ENCODE data around the gene ATXN1.

- TF ChIP-seq ZSCAN16 (tag by site-specific recombination; IDR thresholded peaks at IDR 0.05), result no peak
- no peak for TF ChIP-seq GLI4 (tag by site-specific recombination; IDR thresholded peaks at IDR 0.05)
- no peak for TF ChIP-seq SP3 (tag by site-specific recombination; IDR thresholded peaks at IDR 0.05)
- no peak for TF ChIP-seq CTCF (tag by site-specific recombination; IDR thresholded peaks at IDR 0.05)
- TF ChIP-seq ZIC2 (tag by site-specific recombination; IDR thresholded peaks at IDR 0.05), result no peak
- no peak for TF ChIP-seq ZNF600 (tag by site-specific recombination; IDR thresholded peaks at IDR 0.05)
- TF ChIP-seq SP7 (tag by site-specific recombination; IDR thresholded peaks at IDR 0.05), result no peak
- TF ChIP-seq ZNF24 (tag by site-specific recombination; IDR thresholded peaks at IDR 0.05), result no peak
- no peak for TF ChIP-seq ZNF776 (tag by site-specific recombination; IDR thresholded peaks at IDR 0.05; ENCODE audit: borderline replicate concordance)
Observed at GRCh38 chr6:16374461-16375200, 386.6 kb downstream of the ATXN1 start.
